ENCODE measurements around the gene APOC3. TPM values are rescaled to one million over a fixed set of nuclear protein-coding genes. Genes with fewer than 3 reads are reported as not detected.

APOC3 gene
- total RNA-seq (1 to 10 TPM in 1 of 9 donors, under 1 TPM in 1, not detected in 7; 0.39 to 9.9 TPM), polyA plus RNA-seq (not detected)
- long read RNA-seq, donor 1 = 0 reads
- long read RNA-seq, donor 2 = 0 reads
- long read RNA-seq, donor 3 = 0 reads

DNA sequence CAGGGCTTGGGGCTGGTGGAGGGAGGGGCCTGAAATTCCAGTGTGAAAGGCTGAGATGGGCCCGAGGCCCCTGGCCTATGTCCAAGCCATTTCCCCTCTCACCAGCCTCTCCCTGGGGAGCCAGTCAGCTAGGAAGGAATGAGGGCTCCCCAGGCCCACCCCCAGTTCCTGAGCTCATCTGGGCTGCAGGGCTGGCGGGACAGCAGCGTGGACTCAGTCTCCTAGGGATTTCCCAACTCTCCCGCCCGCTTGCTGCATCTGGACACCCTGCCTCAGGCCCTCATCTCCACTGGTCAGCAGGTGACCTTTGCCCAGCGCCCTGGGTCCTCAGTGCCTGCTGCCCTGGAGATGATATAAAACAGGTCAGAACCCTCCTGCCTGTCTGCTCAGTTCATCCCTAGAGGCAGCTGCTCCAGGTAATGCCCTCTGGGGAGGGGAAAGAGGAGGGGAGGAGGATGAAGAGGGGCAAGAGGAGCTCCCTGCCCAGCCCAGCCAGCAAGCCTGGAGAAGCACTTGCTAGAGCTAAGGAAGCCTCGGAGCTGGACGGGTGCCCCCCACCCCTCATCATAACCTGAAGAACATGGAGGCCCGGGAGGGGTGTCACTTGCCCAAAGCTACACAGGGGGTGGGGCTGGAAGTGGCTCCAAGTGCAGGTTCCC lies at the start of gene APOC3:
TSS of gene APOC3 (plus strand) at position 383 of the 659 bp plus-strand sequence. CDS start 676 bp downstream, outside the sequence.
- H3K27ac ChIP-seq = no peak within 1 kb of the TSS
- TF ChIP-seq, protein P1, sequence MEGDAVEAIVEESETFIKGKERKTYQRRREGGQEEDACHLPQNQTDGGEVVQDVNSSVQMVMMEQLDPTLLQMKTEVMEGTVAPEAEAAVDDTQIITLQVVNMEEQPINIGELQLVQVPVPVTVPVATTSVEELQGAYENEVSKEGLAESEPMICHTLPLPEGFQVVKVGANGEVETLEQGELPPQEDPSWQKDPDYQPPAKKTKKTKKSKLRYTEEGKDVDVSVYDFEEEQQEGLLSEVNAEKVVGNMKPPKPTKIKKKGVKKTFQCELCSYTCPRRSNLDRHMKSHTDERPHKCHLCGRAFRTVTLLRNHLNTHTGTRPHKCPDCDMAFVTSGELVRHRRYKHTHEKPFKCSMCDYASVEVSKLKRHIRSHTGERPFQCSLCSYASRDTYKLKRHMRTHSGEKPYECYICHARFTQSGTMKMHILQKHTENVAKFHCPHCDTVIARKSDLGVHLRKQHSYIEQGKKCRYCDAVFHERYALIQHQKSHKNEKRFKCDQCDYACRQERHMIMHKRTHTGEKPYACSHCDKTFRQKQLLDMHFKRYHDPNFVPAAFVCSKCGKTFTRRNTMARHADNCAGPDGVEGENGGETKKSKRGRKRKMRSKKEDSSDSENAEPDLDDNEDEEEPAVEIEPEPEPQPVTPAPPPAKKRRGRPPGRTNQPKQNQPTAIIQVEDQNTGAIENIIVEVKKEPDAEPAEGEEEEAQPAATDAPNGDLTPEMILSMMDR (IDR thresholded peaks at IDR 0.05) = no peak
- no peak for TF ChIP-seq POLR2A (IDR thresholded peaks at IDR 0.05)
- H3K4me3 ChIP-seq = no peak within 1 kb of the TSS
- no peaks in the 10 kb centered on the region for H3K36me3 ChIP-seq
- peaks cover 0 to 6% (median under 1%) of the 10 kb centered on the region in 12 donors for H3K4me1 ChIP-seq
- no peaks in the 10 kb centered on the region for H3K9me3 ChIP-seq
- ATAC-seq (no peak), DNase-seq (no peak)
- WGBS, 4 donors = 70 to 81% (median 76%) methylated on average over 4 to 9 of the region's 9 CpGs
- intact Hi-C loops (cut with DNase I) = loop anchor here in 2 of 10 donors (5.0 kb wide), 1 partner anchor 37 kb away; the partner anchor contains the start of gene APOA5 (in 2 of the 2)
- H3K27me3 ChIP-seq = no peaks in the 10 kb centered on the region

DNA sequence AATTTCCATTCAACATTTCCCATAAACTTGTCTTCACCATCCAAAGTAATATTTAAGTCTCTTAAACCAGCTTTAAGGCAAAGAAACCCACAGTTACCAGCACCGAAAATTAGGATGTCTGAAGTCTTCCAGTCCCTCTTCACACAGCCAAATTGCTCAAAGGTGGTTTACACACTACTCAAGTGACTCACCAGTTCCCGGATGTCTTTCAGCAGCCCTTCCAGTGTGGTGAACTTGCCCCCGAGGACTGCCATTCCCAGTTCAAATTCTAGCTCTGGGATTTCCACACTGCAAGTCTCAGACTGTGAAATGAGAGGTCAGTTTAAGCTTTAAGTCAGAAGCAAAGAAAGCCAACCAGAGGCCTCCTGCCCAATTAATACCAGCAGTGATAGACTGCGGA lies 47.0 kb upstream of the APOC3 start:
- 93 to 98% (median 96%) methylated on average over 4 of the region's 4 CpGs for WGBS, 4 donors
- ATAC-seq = no peak
- H3K36me3 ChIP-seq = peaks cover 3 to 92% (median 89%) of the 10 kb centered on the region in 9 donors
- peaks cover 0 to 15% (median 10%) of the 10 kb centered on the region in 12 donors for H3K4me1 ChIP-seq
- intact Hi-C loops (cut with DNase I) = loop anchor here in 1 of 10 donors (10.0 kb wide), 1 partner anchor 452 kb away; the partner anchor contains the start of genes PCSK7 and RNF214
- TF ChIP-seq, protein P1 (IDR thresholded peaks at IDR 0.05) = no peak
- no peak for TF ChIP-seq POLR2A (IDR thresholded peaks at IDR 0.05)
- H3K9me3 ChIP-seq = no peaks in the 10 kb centered on the region
- H3K27ac ChIP-seq = no peak overlapping the region
- H3K27me3 ChIP-seq = no peaks in the 10 kb centered on the region
- no peak overlapping the region for H3K4me3 ChIP-seq
- no peak for DNase-seq

DNA sequence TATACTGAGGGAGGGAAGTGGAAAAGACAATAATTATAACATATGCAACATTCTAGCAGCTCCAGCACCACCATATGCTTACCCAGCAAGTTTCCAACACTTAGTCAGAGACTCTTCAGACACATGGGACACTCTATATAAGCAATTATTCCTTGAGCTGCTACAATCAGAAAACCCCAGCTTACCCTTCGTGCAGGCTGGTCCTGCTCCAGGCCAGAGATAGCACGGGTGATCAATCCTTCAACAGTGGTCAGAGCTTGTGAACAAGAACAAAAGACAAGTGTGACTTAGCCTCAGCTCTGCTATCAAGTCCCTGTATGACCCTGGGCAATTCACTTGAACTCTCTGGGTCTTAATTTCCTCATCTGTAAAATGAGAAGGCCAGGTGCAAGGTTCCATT lies 43.4 kb upstream of the APOC3 start:
- H3K9me3 ChIP-seq = no peaks in the 10 kb centered on the region
- peak overlapping the region in 3 of 12 donors; percentile 92 to 99 (median 96) for H3K4me3 ChIP-seq
- H3K4me1 ChIP-seq = peaks cover 0 to 27% (median 13%) of the 10 kb centered on the region in 12 donors
- no peak for ATAC-seq
- 82 to 100% (median 93%) methylated on average over 1 to 2 of the region's 2 CpGs for WGBS, 4 donors
- intact Hi-C loops (cut with DNase I) = loop anchor here in 4 of 10 donors (5.0 to 10.0 kb wide), 3 partner anchors 436 to 448 kb away; partner anchors contain the start of genes PCSK7 (in 1 of the 4) and RNF214 (in 1 of the 4)
- H3K27me3 ChIP-seq = no peaks in the 10 kb centered on the region
- H3K27ac ChIP-seq = no peak overlapping the region
- peaks cover 3 to 56% (median 53%) of the 10 kb centered on the region in 9 donors for H3K36me3 ChIP-seq
- DNase-seq = no peak
- TF ChIP-seq POLR2A (IDR thresholded peaks at IDR 0.05) = no peak
- TF ChIP-seq, protein P1 (IDR thresholded peaks at IDR 0.05) = no peak

- H3K36me3 ChIP-seq = peaks cover 3 to 50% (median 46%) of the 10 kb centered on the region in 9 donors
- intact Hi-C loops (cut with DNase I) = loop anchor here in 4 of 10 donors (5.0 to 10.0 kb wide), 3 partner anchors 435 to 448 kb away; partner anchors contain the start of genes PCSK7 (in 1 of the 4) and RNF214 (in 1 of the 4)
- 69 to 71% (median 70%) methylated on average over 5 of the region's 5 CpGs for WGBS, 4 donors
- no peak for DNase-seq
- no peaks in the 10 kb centered on the region for H3K27me3 ChIP-seq
- no peak for ATAC-seq
- H3K27ac ChIP-seq = peak overlapping the region in 4 of 12 donors; percentile 80 to 89 (median 84)
- H3K4me3 ChIP-seq = peak overlapping the region; percentile 74 to 99 (median 96)
- TF ChIP-seq POLR2A (IDR thresholded peaks at IDR 0.05) = no peak
- TF ChIP-seq, protein P1 (IDR thresholded peaks at IDR 0.05) = no peak
- H3K4me1 ChIP-seq = peaks cover 0 to 31% (median 16%) of the 10 kb centered on the region in 12 donors
- no peaks in the 10 kb centered on the region for H3K9me3 ChIP-seq
Observed at GRCh38 chr11:116786966-116787365, 42.7 kb upstream of the APOC3 start.
